GM21423 (cell line): Measurements from ENCODE around the gene ATP5ME.
"Not testable (repeated sequence)": the region's sequence is repeated elsewhere in the genome, so short reads cannot be mapped to it uniquely, and the experiment has no call there.

Experiments used
- ATAC-seq: cut with Tn5 transposase; IDR thresholded peaks from one replicate; pipeline ENCODE4 v1.9.1; 2021; ENCODE audit warnings: mild to moderate bottlenecking, moderate library complexity; ENCODE audit not compliant: unreplicated experiment

The ATP5ME gene

GRCh38 chr4:636628-637159 is 37.4 kb downstream of the ATP5ME start:
- no peak for ATAC-seq

- no peak for ATAC-seq
Measured at GRCh38 chr4:635851-636627, 38.0 kb downstream of the ATP5ME start.

- not testable (repeated sequence) for ATAC-seq
Measured at GRCh38 chr4:635066-635835, 38.8 kb downstream of the ATP5ME start.

GRCh38 chr4:634599-634985 is 39.5 kb downstream of the ATP5ME start:
- ATAC-seq = no peak

GRCh38 chr4:633976-634598 is 40.0 kb downstream of the ATP5ME start:
- ATAC-seq = no peak

GRCh38 chr4:633406-633805 is 40.7 kb downstream of the ATP5ME start:
- no peak for ATAC-seq

GRCh38 chr4:632926-633325 is 41.1 kb downstream of the ATP5ME start:
- ATAC-seq = no peak

GRCh38 chr4:632196-632790 is 41.8 kb downstream of the ATP5ME start:
- no peak for ATAC-seq

- no peak for ATAC-seq
Measured at GRCh38 chr4:630656-631055, 43.4 kb downstream of the ATP5ME start.

- ATAC-seq = no peak
Measured at GRCh38 chr4:629915-630641, 44.0 kb downstream of the ATP5ME start.

- no peak for ATAC-seq
Measured at GRCh38 chr4:629636-629914, 44.5 kb downstream of the ATP5ME start.

- ATAC-seq = no peak
Measured at GRCh38 chr4:628821-629635, 45.0 kb downstream of the ATP5ME start.

GRCh38 chr4:628311-628741 is 45.8 kb downstream of the ATP5ME start:
- ATAC-seq = no peak

GRCh38 chr4:627347-628125 is 46.5 kb downstream of the ATP5ME start:
- no peak for ATAC-seq

GRCh38 chr4:626201-627091 is 47.6 kb downstream of the ATP5ME start:
- no peak for ATAC-seq

- ATAC-seq = no peak
Measured at GRCh38 chr4:625631-626161, 48.4 kb downstream of the ATP5ME start.

GRCh38 chr4:624705-625590 is 49.1 kb downstream of the ATP5ME start, which contains the start of gene PDE6B:
TSS of gene PDE6B (plus strand) at chr4:625573. CDS start at chr4:625627, 54 bp downstream.
- no peak for ATAC-seq
